ENCODE measurements around the gene DHRS12. TPM values are rescaled to one million over a fixed set of nuclear protein-coding genes. Genes with fewer than 3 reads are reported as not detected.

The DHRS12 gene
- total and polyA plus RNA-seq, 2 experiments from 2014 or later, result 5.5 to 15.7 TPM

- no peak within 1 kb of the TSS for H3K4me3 ChIP-seq
- DNase-seq (ENCODE audit: low read depth in 1 of 2, low spot score in 1 of 2), result peak; percentile 60 to 65
- peak; percentile 96 for TF ChIP-seq CTCF (IDR thresholded peaks at IDR 0.05; ENCODE audit: low read depth, low read length)
These were observed 41.1 kb upstream of the DHRS12 start, which contains the start of gene TMEM272 for GRCh38 chr13:51844862-51845573. TSS of gene TMEM272 (minus strand) at chr13:51845177. CDS start at chr13:51838530, 6,647 bp downstream.

GRCh38 chr13:51843529-51843928 lies 39.6 kb upstream of the DHRS12 start:
- Histone ChIP-seq H3K36me3 (no peaks in the 10 kb centered on the region), H3K4me1 (ENCODE audit: low read depth) (peaks cover 4% of the 10 kb centered on the region), H3K9me3 (ENCODE audit: low read depth) (no peaks in the 10 kb centered on the region), H3K27ac (no peak overlapping the region), H3K27me3 (no peaks in the 10 kb centered on the region), H3K4me3 (no peak overlapping the region)
- TF ChIP-seq CTCF (IDR thresholded peaks at IDR 0.05; ENCODE audit: low read depth, low read length), result no peak
- DNase-seq (ENCODE audit: low read depth in 1 of 2, low spot score in 1 of 2), result no peak

More at GRCh38 chr13:51844862-51845573, 41.1 kb upstream of the DHRS12 start, which contains the start of gene TMEM272:
- Histone ChIP-seq H3K9me3 (ENCODE audit: low read depth) (no peaks in the 10 kb centered on the region), H3K27ac (no peak within 1 kb of the TSS), H3K36me3 (no peaks in the 10 kb centered on the region), H3K27me3 (no peaks in the 10 kb centered on the region), H3K4me1 (ENCODE audit: low read depth) (peaks cover 4% of the 10 kb centered on the region)

GRCh38 chr13:51841732-51842131 lies 37.8 kb upstream of the DHRS12 start:
- peaks cover 4% of the 10 kb centered on the region for H3K4me1 ChIP-seq (ENCODE audit: low read depth)
- no peaks in the 10 kb centered on the region for H3K36me3 ChIP-seq
- no peaks in the 10 kb centered on the region for H3K9me3 ChIP-seq (ENCODE audit: low read depth)
- H3K4me3 ChIP-seq, result no peak overlapping the region
- no peak overlapping the region for H3K27ac ChIP-seq
- TF ChIP-seq CTCF (IDR thresholded peaks at IDR 0.05; ENCODE audit: low read depth, low read length), result no peak
- H3K27me3 ChIP-seq, result no peaks in the 10 kb centered on the region
- DNase-seq (ENCODE audit: low read depth in 1 of 2, low spot score in 1 of 2), result no peak

- no peak for TF ChIP-seq CTCF (IDR thresholded peaks at IDR 0.05; ENCODE audit: low read depth, low read length)
- Histone ChIP-seq H3K36me3 (no peaks in the 10 kb centered on the region), H3K4me3 (no peak overlapping the region), H3K4me1 (ENCODE audit: low read depth) (peaks cover 4% of the 10 kb centered on the region), H3K27me3 (no peaks in the 10 kb centered on the region), H3K27ac (no peak overlapping the region), H3K9me3 (ENCODE audit: low read depth) (no peaks in the 10 kb centered on the region)
- DNase-seq (ENCODE audit: low read depth in 1 of 2, low spot score in 1 of 2), result no peak
These were observed 37.0 kb upstream of the DHRS12 start for GRCh38 chr13:51840917-51841316.

GRCh38 chr13:51839711-51840540 lies 36.0 kb upstream of the DHRS12 start:
- Histone ChIP-seq H3K9me3 (ENCODE audit: low read depth) (no peaks in the 10 kb centered on the region), H3K27me3 (no peaks in the 10 kb centered on the region), H3K27ac (no peak overlapping the region), H3K4me3 (no peak overlapping the region), H3K4me1 (ENCODE audit: low read depth) (peaks cover 4% of the 10 kb centered on the region), H3K36me3 (no peaks in the 10 kb centered on the region)
- DNase-seq (ENCODE audit: low read depth in 1 of 2, low spot score in 1 of 2), result no peak
- TF ChIP-seq CTCF (IDR thresholded peaks at IDR 0.05; ENCODE audit: low read depth, low read length), result no peak
